OCI-LY1 (cell line): ENCODE results near the gene MAN1A1.

ENCODE experiments used
- EZH2 ChIP-seq: fragments of 200-600 bp; sonication (generic), shearing (Covaris generic); IDR thresholded peaks from 2 replicates; pipeline ENCODE4 v1.8.0; 2017; ENCODE audit warnings: borderline replicate concordance, mixed run types, mild to moderate bottlenecking, antibody characterized with exemption, low read length, moderate library complexity, mixed read lengths
- TF ChIP-seq, protein P1 (sequence below): fragments of 200-600 bp; sonication (generic), shearing (Covaris generic); IDR thresholded peaks from 2 replicates; pipeline ENCODE4 v1.5.1; 2017; ENCODE audit warnings: mild to moderate bottlenecking, antibody characterized with exemption, low read length, moderate library complexity, mixed read lengths

DNA sequence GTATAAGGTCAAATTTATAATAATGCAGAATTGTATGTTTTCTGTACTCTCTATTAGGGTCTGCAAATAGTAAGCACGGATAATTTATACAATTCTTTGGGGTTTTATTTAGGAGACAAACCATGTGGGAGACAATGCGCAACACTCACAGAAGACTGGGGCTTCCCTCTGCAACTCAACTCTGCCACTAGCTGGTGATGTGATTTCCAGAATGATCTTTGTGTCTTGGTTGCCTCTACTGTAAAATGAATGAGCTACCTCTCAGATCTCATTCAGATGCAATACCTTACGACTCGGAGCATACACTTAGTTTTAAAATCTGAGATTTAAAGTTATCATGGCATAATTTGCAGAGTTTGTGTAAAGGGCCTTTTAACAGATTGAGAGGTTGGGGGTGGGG is 6.4 kb downstream of the MAN1A1 start:
- TF ChIP-seq, protein P1, sequence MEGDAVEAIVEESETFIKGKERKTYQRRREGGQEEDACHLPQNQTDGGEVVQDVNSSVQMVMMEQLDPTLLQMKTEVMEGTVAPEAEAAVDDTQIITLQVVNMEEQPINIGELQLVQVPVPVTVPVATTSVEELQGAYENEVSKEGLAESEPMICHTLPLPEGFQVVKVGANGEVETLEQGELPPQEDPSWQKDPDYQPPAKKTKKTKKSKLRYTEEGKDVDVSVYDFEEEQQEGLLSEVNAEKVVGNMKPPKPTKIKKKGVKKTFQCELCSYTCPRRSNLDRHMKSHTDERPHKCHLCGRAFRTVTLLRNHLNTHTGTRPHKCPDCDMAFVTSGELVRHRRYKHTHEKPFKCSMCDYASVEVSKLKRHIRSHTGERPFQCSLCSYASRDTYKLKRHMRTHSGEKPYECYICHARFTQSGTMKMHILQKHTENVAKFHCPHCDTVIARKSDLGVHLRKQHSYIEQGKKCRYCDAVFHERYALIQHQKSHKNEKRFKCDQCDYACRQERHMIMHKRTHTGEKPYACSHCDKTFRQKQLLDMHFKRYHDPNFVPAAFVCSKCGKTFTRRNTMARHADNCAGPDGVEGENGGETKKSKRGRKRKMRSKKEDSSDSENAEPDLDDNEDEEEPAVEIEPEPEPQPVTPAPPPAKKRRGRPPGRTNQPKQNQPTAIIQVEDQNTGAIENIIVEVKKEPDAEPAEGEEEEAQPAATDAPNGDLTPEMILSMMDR = peak; percentile 26; the same call in 1 of the 2 replicates
- TF ChIP-seq EZH2 = no peak
